Vagina (tissue), 2 donors: ENCODE results near the gene ZNF622.

Experiments
- CTCF ChIP-seq, 3 experiments: fragments of 450-650 bp in 2 of 3; fragments of 200-600 bp in 1 of 3; sonication (generic) in 1 of 3; IDR thresholded peaks; one replicate each; pipeline ENCODE4 v1.5.1; 2017 to 2019; ENCODE audit warnings: antibody characterized with exemption in 3 of 3, mild to moderate bottlenecking in 2 of 3, moderate library complexity in 2 of 3
- POLR2AphosphoS5 ChIP-seq, 2 donors: sonication (generic); formaldehyde crosslinking; IDR thresholded peaks; one replicate each; pipeline ENCODE4 v1.9.0; 2017; ENCODE audit warnings: antibody characterized with exemption in 2 of 2, mild to moderate bottlenecking in 2 of 2, low read depth in 1 of 2; ENCODE audit not compliant: insufficient read depth in 1 of 2

DNA sequence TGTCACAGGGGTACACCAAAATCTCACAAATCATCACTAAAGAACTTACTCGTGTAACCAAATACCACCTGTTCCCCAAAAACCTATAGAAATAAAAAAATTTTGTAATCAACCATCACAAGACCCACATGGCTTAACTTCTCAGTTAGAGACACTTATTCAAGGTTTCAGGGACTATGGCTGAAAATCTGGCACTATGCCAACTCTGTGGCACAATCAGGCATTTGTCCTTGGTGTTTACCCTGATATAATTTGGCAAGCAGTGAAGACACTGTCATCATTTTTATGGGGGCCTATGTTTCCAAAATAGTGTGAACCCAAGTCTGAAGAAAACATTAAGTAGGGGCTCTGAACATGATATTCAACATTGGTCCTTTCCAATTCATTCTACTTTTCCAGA is 59.0 kb downstream of the ZNF622 start:
- no peak for TF ChIP-seq CTCF (IDR thresholded peaks at IDR 0.05)
- TF ChIP-seq POLR2AphosphoS5 (IDR thresholded peaks at IDR 0.05; ENCODE audit: insufficient read depth in 1 of 2, low read depth in 1 of 2): no peak
